Measurements from ENCODE around the gene LAMA3.
A peak's percentile ranks its signal among the peaks of the same experiment; 100 is the strongest.

The LAMA3 gene

DNA sequence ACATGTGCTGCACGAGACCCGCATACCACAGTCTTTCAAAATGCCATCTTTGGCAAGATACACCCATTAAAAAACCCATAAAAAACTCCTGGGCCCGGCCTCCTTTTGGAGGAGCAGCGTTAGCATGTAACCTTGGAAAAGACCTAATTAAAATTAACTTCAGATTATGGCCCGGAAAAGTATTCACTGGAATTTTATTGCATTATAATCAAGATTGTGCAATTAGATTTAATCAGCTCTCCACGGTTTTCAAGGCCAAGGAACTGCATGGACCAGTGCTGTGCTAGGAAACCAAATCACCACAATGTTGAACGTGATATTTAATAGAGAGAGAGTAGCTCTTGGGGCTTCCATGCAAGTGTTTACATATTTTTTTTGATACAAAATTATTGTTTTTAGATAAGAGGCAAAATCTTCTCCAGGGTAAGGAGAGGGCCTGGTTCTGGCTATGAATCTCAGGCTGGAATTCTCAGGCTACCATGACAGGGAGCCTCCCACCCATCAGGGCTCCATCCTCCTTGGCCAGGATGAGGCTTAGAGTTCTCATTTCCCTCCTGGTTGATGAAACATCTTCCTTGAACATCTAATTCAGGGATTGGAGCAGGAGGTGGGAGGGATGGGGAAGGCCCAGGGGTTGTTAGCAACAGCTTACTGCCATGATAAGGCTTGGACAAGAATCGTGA is 243.3 kb downstream of the LAMA3 start:
- H3K4me3 ChIP-seq (ENCODE audit: low read depth, low read length): no peak overlapping the region
- peak; percentile 31 for DNase-seq (ENCODE audit: low read depth)
- TF ChIP-seq, protein P1, sequence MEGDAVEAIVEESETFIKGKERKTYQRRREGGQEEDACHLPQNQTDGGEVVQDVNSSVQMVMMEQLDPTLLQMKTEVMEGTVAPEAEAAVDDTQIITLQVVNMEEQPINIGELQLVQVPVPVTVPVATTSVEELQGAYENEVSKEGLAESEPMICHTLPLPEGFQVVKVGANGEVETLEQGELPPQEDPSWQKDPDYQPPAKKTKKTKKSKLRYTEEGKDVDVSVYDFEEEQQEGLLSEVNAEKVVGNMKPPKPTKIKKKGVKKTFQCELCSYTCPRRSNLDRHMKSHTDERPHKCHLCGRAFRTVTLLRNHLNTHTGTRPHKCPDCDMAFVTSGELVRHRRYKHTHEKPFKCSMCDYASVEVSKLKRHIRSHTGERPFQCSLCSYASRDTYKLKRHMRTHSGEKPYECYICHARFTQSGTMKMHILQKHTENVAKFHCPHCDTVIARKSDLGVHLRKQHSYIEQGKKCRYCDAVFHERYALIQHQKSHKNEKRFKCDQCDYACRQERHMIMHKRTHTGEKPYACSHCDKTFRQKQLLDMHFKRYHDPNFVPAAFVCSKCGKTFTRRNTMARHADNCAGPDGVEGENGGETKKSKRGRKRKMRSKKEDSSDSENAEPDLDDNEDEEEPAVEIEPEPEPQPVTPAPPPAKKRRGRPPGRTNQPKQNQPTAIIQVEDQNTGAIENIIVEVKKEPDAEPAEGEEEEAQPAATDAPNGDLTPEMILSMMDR (IDR thresholded peaks at IDR 0.05; ENCODE audit: control insufficient read depth, extremely low read depth, insufficient read depth): no peak

DNA sequence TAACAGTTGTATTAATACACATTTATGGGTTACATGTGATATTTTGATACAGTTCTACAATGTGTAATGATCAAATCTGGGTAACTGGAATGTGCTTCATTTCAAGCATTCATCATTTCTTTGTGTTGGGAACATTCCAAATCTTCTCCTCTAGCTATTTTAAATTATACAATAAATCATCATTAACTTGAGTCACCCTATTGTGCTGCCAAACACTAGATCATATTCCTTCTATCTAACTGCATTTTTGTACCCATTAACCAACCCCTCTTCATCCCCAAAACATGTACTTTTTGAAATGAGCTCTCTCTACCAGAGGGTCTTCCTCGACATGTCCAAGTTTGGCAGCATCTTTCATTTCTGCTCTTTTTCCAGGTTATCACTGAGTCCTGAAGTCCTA is 244.2 kb downstream of the LAMA3 start:
- H3K4me3 ChIP-seq (ENCODE audit: low read depth, low read length): no peak overlapping the region
- TF ChIP-seq, protein P1 (IDR thresholded peaks at IDR 0.05; ENCODE audit: control insufficient read depth, extremely low read depth, insufficient read depth): no peak
- no peak for DNase-seq (ENCODE audit: low read depth)

DNA sequence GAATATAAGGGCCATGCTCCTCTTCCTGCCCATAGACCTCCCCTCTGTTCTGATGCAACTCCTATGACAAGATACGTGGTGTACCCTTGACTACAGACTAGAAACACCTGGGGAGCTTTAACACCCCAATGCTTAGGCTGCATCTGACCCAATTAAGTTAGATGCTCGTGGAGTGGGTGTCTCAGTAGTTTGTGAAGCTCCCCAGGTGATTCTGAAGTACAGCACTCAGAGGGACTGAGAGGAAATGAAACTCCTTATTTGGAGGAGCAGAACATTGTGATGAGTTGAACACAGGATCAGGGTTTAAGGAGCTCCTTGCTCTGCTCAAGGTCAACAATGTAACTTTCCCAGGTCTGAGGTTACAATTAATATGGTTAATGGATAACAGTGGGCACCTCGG is 245.0 kb downstream of the LAMA3 start:
- TF ChIP-seq, protein P1 (IDR thresholded peaks at IDR 0.05; ENCODE audit: control insufficient read depth, extremely low read depth, insufficient read depth): no peak
- DNase-seq (ENCODE audit: low read depth): no peak
- H3K4me3 ChIP-seq (ENCODE audit: low read depth, low read length): no peak overlapping the region

DNA sequence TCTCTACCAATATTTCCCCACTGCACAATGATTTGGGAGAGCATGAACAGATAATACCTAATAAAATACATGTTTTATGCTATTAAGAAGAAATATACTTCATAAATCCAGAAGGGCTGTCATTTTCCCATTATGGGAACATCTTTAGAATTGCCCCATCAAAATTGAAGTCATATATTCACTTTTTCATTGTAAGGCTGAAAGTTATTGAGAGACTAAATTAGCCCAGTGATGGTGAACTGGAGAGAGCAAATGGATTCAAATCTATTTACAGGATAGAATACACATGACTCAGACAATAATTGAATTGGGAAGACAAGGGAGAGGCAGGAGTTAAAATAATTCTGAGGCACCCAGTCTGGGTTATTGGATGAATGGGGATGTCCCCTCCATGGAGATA is 245.6 kb downstream of the LAMA3 start:
- TF ChIP-seq, protein P1 (IDR thresholded peaks at IDR 0.05; ENCODE audit: control insufficient read depth, extremely low read depth, insufficient read depth): no peak
- no peak overlapping the region for H3K4me3 ChIP-seq (ENCODE audit: low read depth, low read length)

DNA sequence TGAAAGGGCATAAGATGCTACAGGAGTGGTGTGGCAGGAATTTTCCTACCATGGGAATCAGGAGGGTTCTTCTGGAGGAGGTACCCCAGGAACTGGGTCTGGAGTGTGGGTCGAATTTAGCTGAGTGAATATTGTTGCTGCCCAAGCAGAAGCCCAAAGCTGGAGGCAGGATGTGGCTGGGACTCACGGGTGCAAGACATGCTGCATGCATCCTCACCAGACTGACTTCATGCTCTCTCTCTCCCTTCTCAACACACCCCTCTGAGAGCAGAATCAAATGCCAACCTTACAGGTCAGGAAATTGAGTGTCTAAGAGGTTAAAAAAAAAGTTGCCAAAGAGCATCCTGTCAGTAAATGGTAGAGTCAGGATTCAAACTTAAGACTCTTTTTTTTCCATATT is 246.6 kb downstream of the LAMA3 start:
- DNase-seq (ENCODE audit: low read depth): no peak
- TF ChIP-seq, protein P1 (IDR thresholded peaks at IDR 0.05; ENCODE audit: control insufficient read depth, extremely low read depth, insufficient read depth): no peak
- H3K4me3 ChIP-seq (ENCODE audit: low read depth, low read length): no peak overlapping the region

More for the DNA sequence above, 245.6 kb downstream of the LAMA3 start:
- DNase-seq (ENCODE audit: low read depth): no peak

DNA sequence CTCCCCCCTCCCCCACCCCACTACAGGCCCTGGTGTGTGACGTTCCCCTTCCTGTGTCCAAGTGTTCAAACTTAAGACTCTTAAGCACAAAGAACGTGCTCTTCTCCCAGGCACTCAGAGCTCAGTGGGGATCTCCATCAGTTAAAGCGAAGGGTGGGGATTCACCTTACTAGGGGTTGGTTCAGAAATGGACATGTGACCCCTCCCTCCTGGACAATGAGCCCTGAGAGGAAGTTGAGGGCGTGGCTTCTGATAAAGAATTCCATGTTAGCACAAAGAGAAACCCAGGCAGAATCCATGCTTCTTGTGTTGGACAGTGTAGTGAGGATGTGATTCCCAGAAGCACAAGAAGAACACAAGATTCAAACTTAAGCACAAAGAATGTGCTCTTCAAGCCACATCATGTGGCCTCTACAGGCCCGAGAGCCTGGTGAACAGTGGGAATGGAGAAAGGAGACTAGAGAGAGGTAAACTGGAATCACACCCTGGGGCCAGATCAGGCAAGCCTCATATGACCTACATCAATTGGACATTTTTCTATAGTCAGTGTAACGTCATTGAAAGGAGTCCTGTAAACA is 247.2 kb downstream of the LAMA3 start:
- no peak for DNase-seq (ENCODE audit: low read depth)
- TF ChIP-seq, protein P1 (IDR thresholded peaks at IDR 0.05; ENCODE audit: control insufficient read depth, extremely low read depth, insufficient read depth): no peak

More for the DNA sequence above, 247.2 kb downstream of the LAMA3 start:
- no peak overlapping the region for H3K4me3 ChIP-seq (ENCODE audit: low read depth, low read length)
